ELF-1 (cell line): ENCODE results near the gene GRHL3.

ENCODE experiments used
- DNase-seq: peaks from one replicate; pipeline ENCODE4 v3.0.0-alpha.2; 2016; ENCODE audit warnings: low read depth, low spot score

The GRHL3 gene

DNA sequence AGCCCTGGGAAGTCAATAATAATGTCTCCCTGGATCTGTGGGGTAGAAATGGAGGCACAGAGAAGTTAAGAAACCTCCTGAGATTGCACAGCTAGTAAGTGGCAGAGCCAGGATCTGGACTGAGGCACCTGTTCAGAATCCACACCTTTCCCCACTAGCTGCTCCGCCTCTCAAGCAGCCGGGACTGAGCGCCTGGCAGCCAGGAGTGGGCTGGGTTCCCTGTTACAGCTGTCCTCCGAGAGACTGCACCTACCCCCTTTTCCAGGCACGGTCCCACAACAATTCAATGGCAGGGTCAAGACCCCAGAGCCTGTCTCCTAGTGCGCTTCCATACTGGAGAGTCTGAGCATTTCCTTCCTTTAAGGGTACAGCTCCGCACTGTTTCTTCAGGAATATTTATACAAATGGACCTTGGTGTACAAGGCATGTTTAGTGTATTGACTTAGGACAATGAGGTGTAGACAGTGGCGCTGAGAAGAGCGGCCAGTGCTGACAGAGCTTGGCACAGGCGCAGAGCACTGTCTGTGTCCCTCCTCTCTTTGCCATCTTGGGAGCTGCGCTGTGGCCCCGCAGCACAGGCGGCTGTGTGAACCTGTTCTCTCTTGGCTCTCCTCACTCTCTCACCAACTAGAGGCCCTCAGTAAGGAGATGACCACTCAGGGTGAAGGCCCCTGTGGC is 24.4 kb downstream of the GRHL3 start:
- no peak for DNase-seq

DNA sequence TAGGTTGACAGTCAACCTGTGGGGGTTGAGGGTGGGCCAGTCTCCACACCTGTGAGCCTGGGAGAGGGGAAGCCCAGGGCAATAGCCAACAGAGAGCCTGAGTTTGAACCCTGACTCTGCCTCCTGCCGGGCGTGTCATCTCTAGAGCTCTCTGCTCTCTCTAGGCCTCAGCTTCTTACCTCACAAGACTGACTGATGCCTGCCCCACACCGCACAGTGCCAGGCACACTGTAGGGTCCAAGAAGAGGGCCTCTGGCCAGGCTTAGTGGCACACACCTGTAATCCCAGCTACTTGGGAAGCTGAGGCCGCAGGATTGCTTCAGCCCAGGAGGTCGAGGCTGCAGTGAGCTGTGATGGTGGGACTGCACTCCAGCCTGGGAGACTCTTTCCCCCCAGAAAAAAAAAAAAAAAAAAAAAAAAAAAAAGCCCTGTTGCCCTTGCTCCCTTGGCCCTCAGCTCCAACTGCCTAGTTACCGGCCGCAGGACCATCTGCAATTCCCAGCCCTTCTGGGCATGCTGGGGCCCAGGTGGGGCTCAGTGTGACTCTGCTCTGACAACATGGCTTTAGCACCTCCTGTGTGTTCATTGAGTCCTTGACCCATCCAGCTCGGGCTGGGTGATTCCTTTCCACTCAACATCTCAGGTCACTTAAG is 25.1 kb downstream of the GRHL3 start:
- no peak for DNase-seq

DNA sequence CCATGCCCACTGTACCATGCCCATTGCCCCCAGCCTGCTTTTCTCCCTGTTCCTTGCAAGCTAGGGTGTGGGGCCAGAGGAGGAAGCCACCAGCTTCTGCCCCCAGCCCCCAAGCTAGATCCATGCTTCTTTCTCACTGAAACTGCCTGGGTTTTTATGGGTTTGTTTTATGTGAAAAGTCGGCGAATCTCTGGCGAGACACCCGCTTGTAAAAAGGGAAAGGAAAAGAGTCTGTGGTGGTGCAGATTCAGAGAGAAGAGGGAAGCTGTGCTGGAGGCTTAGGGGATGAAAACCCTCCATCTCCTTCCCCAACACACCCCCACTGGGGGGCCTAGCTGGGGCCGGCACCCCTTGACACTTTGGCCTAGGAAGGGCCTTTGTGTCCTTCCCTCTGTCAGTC is 26.2 kb downstream of the GRHL3 start:
- no peak for DNase-seq

DNA sequence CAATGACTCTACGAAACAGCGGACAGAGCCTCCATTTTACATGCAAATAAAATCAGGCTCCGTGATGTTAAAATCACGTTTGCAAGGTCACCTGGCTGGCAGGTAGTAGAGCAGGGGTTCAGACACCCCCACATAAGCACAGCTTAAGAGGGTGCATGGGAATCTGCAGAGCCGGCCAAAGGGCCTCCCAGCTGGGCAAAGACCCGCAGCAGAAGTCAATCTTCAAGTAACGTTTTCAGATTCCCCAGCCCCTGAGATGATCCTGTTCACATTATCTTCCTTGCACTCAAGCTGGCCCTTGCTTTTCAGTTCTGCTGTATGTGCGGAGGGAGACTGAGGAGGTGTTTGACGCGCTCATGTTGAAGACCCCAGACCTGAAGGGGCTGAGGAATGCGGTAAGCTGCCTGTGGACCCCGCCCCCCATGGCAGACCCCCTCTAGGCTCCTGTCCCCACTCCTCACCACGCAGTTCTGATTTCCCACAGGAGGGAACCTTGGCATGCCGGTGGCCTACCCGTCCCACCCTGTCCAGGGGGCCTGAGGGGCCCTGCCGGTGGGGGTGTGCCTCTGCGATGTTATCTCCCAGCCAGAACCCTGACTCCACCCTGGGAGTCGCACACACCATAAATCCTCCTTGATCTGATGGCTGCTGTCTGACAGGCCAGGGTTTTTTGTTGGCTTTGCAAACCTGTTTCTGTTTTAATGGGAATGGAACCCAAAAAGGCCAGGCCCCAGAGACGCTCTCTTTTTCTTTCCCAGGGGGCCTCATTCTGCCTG is 28.2 kb downstream of the GRHL3 start:
- DNase-seq: no peak

DNA sequence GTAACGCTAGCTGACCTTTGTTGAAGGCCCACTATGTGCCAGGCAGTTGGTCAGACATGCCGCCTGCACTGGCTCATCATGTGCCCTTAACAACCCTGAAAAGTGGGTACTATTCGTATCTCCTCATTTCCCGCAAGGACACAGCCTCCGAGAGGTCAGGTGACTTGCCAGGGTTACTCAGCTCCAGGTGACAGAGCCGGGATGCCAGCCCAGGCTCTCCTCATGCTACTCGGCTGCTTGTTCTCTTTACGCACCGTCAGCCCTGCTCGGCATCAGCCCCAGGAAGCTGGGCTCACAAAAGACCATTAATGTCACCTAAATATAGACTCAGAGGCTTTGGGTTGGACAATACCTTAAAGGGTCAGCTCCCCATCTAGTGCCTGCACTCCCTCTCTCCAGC is 29.0 kb downstream of the GRHL3 start:
- no peak for DNase-seq

DNA sequence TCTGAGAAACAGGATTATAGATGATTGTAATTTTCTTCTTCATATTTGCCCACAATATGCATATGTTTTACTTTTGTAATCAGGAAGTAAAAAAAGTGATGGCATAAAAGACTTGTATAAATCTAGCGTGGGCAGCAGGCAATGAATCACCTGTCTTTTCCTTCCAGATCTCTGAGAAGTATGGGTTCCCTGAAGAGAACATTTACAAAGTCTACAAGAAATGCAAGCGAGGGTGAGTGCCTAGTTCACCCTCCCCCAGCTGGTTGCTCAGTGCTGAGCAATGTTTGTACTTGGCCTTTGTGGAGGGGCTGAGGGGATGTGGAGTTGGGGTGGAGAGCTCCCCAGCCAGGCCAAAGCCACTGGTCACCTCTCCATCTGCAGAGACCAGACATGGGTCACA is 30.7 kb downstream of the GRHL3 start:
- no peak for DNase-seq

DNA sequence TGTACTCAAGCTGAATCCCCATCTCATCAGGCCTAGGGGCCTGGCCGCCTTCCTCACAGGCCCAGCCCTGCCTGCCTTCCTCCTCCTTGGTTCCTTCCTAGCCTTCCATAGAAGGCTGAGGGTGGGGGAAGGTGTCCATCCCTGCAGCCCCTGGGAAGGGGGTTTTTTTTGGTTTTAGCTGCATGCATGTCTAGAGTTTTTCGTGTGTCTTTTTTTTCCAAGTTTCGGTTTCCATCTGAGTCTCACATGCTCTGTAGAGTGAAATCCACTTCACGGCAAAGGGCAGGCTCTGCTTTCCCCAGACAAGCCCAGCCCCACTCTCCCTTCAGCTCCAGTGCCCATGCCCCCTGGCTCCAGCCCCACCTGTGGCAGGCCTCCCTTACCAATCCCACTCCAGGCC is 32.1 kb downstream of the GRHL3 start:
- DNase-seq: no peak

DNA sequence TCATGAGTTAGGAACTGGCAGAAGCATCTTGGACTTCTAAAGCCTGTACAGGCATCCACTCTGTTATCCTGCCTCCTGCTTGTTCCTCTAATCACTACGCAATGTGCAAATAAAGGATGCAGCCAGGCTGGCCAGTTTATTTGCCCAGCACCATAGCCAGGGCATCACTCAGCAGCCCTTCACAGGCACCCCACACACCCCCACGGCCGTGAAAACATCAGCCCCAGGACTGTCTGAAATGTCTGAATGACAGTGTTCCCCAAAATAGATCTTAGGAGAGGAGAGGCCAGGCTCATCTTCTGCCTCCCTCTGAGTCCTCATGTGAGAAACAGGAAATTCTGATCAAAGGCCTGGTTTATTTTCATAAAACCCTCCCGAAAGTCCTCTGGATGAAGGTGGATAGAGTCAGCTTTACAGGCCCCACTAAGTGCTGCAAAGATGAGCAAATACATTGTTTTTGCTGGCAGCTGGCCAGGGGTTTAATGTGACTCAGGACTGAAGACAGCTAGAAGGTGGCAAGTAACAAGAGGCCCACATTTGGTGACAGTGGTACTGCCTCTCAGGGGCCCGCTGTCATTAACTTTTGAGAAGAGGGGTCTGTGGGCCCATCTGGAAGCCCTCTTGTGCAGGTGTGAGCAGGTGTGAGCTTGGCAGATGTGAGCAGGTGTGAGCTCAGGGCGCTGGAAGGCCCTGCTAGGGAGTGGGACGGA is 32.9 kb downstream of the GRHL3 start:
- DNase-seq: no peak

DNA sequence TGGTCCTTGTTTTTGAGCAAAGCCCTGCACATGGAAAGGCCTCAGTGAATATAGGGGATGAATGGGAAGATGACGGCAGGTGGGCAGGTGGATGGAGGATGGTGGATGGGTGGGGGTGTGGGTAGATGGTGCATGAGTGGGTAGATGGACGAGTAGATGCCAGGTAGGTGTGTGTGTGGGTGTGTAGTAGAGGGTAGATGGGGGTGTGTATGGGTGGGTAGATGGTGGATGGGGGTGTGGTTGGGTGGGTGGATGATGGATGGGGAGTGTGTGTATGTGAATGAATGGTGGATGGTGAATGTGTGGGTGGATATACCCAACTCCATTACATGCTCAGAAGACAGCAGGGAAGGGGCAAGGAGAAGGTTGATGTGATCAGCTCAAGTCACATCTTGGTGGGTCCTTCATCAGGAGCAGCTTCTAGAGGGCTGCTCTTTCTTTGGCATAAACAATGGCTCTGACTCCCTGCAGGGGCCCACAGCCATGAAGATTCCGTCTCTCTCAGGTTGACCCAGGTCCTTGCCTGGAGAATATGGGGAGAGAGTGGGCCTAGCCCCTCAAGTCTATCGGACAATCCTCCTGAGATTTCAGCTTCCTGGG is 34.2 kb downstream of the GRHL3 start:
- DNase-seq: no peak

DNA sequence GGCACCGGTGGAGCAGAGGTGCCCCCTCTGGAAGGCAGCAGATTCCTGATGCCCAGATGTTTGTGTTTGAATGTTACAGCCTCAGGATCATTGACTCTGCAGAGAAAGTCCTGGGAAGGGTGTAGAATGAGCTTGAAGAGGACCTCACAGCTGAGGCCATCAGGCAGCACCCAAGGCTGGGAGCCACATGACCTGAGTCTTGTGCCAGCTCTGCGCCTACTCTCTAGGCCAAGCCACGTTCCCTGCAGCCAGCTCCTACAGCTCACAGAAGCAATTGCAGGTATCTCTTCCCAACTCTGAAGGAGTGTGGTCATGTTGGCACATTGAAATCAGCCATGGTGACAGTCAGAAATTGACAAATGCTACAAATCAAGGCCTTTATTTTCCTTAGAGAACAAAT is 36.3 kb downstream of the GRHL3 start:
- DNase-seq: no peak

DNA sequence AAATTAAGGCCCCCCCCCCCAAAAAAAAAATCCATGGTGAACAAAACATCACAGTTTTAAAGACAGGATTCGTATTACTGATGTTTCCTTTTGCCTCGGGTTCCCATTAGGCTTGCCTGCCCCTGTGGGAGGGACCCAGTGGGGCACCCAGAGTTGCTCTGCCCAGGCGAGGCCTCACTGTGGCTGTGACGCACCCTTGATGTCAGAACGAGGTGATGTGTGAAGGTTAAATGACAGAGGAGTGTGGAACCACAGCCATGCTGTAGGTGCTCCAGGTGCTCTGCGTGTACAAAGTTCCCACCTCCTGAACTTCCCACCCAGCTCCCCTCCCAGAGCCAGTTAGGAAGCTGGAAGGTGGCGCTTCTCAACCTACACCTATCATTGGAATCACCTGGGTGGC is 37.9 kb downstream of the GRHL3 start:
- DNase-seq: no peak

DNA sequence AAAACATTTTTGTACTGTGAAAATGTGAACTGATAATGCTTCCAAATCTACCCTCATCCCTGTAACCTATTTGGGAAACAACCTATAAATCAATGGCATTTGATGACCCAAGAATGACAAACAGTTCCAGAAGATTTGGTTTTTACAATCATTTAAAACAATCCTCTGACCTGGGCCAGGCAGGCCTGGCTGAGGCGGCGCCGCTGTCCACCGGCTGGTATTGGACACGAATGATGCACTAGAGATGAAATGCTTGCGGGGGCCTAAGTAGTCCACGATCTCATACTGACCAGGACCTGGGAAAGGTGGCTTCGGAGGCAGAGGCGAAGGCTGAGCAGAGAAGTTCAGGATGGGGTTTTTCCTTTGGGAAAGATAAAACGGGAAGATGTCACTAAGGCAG is 41.5 kb downstream of the GRHL3 start:
- DNase-seq: no peak

DNA sequence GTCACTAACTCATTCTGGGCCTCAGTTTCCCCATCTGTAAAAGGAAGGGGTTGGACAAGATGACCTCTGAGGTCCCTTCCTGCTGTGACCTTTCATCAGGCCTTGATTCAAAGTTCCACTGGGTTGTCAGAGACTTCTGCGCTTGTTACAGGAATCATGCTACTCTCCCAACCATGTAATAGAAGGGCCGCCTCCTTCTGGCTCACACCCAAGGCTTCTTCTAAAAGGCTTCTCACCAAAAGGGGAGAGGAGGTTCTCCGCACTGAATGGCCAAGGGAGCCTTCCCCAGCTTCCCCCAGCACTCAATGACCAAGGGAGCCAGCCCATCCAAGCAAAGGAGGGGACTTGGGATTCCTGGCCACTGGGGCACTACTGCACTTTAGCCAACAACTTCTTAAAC is 42.7 kb downstream of the GRHL3 start:
- no peak for DNase-seq

DNA sequence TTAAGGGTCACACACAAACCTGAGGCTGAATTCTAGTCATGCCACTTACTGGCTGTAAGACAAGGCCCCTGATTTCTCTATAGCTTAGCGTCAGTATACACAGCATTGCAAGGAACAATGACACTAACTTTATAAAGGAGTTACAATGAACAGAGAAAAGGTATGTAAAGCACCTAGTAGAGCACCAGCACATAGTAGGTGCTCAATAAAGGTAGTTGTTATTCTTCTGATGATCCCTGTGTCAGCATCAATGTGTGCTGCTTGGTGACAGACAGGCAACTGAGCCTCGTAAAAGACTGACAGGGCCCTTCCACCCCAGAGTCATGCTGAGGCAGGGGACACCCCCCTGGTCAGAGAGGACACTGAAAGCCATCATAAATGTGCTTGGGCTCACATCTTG is 43.2 kb downstream of the GRHL3 start:
- DNase-seq: no peak

DNA sequence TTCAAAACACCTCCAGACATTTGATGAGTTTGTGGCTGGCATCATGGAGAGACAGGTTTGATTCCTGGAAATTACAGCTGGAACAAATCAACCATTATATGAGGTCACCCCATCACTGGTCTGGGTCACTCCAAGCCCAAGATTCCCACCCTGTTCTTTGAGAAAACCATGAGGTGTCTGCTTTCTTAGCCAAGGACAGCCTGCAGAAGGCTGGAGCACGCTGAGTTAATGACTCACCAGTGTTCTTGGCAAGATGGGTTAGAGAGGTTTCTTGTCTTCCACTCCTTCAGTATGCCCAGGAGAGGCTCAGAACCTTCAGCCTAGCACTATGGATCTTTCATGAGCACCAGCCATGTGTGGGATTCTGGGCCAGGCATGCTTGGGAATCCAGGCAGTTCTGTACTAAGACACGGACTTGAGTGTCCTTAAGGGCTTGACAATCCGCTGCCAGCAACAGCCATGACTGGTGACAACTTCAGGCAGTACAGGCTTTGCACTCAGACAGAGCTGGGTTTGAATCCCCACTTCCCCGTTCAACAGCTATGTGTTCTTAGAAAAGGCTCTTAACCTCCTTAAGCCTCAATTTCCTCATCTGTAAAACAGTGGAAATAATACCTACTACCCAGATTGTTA is 43.9 kb downstream of the GRHL3 start:
- no peak for DNase-seq

DNA sequence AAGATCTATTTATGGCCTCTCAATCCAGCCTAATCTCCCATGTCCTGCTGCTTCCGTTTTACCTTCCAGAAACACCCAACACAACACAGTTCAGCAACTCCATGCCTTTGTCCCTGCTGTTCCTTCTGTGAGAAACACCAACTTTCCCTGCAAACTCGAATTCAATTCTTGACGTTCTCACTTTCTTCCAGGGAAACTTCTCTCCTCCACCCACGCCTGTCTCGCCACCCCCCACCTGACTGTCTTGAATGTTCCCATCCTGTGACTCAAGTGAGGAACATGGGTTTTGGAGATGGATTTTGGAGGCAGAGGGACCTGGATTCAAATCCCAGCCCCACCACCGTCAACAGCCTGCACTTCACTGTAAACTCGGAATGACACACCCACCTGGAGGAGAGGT is 44.8 kb downstream of the GRHL3 start:
- no peak for DNase-seq

DNA sequence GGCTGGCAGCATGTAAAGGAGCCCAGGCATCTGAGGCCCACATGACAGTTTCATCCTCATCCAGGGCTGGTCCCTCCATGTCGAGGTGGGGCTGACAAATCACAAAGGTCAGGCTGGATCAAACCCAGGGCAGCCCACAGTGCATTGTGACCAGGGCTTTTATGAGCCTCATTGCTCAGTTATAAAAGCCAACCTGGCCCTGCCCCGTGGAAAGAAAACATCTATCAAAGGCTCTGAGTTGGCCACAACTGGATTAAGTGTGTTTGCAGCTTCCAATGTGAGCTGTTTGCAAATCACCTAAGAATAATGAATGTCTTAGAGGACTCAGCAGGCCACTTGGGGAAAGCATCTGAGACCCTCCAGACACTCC is 45.4 kb downstream of the GRHL3 start:
- no peak for DNase-seq

DNA sequence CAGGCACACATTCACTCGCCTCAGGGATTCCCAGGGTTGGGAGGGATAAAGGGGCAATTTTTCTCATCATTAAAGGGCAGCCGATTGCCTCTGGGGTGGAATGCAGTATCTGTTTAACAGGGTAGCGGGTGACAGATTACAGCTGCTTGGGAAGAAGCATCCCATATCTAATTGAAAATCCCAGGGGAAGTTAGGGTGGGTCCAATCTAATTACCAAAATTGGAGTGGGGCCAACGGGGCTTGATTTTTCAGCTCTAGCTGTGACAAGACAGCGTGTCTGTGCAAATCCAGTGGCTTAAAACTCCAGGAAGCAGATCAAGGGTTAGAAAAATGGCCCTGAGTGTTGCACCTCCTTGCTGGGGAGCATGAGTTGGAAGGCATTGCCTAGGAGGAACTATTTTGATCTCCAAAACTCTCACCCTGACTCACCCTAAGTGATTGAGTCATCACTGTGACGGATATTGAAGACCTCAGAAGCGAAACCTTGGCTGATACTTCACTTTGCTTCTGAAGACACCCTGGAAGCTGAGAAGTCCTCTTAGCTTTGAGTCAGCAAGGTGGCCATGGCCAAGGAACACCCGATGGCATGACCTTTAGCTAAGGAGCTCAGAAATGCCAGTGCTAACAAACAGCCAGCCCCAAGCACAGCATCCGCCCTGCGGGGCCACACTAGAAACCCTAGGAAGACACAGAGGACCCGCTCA is 46.0 kb downstream of the GRHL3 start:
- DNase-seq: peak; percentile 74

DNA sequence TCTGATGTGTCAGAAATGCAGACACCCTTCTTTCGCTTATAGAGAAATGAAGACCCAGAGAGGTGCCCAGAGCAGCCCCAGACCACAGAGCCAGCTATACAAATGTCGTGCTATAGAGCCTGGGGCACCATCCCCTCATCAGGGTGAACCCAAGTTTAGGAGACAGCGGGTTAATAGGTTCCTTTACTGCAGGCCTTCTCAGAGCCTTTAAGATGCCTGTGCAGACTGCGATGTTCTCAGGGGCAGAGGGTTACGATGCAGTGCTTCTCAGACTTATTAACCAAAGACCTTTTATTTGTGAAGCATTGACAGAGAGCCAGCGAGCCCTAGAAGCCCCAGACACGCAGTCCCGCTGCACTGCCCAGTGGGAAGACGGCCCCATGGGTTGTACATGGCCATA is 47.5 kb downstream of the GRHL3 start:
- DNase-seq: no peak

DNA sequence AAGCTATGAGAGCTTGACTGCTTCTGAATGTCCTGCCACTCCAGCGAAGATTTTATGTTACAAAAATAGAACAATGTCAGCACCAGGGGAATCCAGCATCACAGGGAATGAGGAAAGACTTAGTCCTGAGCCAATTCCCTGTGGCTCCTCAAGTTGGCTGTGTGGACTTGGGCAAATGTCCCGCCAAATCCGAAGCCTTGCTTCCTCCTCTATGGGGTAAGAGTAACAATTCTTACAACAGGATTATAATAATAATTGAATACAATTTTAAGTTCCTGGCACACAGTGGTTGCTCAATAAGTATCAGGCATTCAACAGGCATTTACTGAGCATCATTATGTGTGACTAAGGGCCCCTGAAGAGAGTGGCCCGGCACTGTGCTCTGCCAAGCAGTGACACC is 50.0 kb downstream of the GRHL3 start:
- DNase-seq: no peak

DNA sequence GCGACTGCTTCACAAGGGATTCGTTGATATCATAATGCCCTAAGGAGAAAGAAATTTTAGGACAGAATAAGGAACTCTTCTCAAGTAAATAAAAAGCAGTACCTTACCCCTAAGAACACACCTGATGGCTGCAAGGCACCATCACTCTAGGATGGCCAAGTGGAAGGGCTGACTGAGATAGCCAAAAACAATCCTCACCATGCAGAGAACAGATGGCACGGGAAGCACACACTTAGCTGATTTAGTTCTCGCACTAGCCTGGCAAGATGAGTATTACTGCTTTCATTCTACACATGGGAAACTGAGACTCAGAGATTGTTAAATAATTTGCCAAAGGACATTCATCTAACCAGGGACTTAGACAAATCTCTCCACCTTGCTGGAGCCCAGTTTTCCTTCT is 50.6 kb downstream of the GRHL3 start:
- no peak for DNase-seq
